Loucy (cell line): Measurements from ENCODE around the gene CSH1.
"Not testable (repeated sequence)": the region's sequence is repeated elsewhere in the genome, so short reads cannot be mapped to it uniquely, and the experiment has no call there.

Source experiments
- CTCF ChIP-seq: fragments of 200-600 bp; sonication (generic); conservative IDR thresholded peaks from 2 replicates; pipeline ENCODE4 v1.5.1; 2014; ENCODE audit warnings: mild to moderate bottlenecking, antibody characterized with exemption, low read length
- EZH2phosphoT487 ChIP-seq: fragments of 200-600 bp; IDR thresholded peaks from 2 replicates; pipeline ENCODE4 v1.6.1; 2018; ENCODE audit warnings: antibody characterized with exemption, mild to moderate bottlenecking, moderate library complexity, borderline replicate concordance

GRCh38 chr17:63878413-63878812, 18.0 kb downstream of the CSH1 start:
- not testable (repeated sequence) for TF ChIP-seq CTCF, EZH2phosphoT487
